ENCODE results near the gene TPK1. TPM values are rescaled to one million over a fixed set of nuclear protein-coding genes. Genes with fewer than 3 reads are reported as not detected.

TPK1 gene
- total and polyA plus RNA-seq, 2 of the 4 experiments (the other 2 are of a cell fraction): 0.38 to 1.8 TPM

DNA sequence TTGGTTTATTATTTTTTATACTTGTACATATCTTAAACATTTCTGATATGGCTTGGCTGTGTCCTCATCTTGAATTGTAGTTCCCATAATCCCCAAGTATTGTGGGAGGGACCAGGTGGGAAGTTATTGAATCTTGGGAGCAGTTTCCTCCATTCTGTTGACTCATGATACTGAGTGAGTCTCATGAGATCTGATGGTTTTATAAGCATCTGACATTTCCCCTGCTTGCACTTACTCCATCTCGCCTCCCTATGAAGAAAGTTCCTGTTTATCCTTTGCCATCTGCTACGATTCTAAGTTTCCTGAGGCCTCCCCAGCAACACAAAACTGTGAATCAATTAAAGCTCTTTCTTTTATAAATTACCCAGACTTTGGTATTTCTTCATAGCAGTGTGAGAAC lies 207.7 kb downstream of the TPK1 start:
- Histone ChIP-seq H2AK5ac (ENCODE audit: low read depth, low read length) (no peak overlapping the region), H3K9ac (ENCODE audit: low read depth, low read length) (no peak overlapping the region), H2AFZ (replicated peaks; ENCODE audit: low read length, poor library complexity) (no peak overlapping the region), H2AK9ac (replicated peaks; ENCODE audit: low read depth, low read length, poor library complexity) (no peak overlapping the region), H3K4me3 (ENCODE audit: insufficient read depth, low read depth, low read length) (no peak overlapping the region), H3K4me2 (ENCODE audit: low read depth, low read length) (no peak overlapping the region), H2BK15ac (ENCODE audit: low read depth, low read length) (no peak overlapping the region), H3K18ac (ENCODE audit: low read depth, low read length) (no peak overlapping the region), H2BK120ac (ENCODE audit: low read depth, low read length) (no peak overlapping the region), H3K14ac (replicated peaks; ENCODE audit: low read depth, low read length) (no peak overlapping the region), H3K79me1 (ENCODE audit: low read depth in 1 of 2, low read length in 2 of 2) (no peaks in the 10 kb centered on the region), H3K9me1 (ENCODE audit: insufficient read depth, low read length) (no peaks in the 10 kb centered on the region), H3K23ac (ENCODE audit: low read depth, low read length) (no peak overlapping the region), H3K56ac (ENCODE audit: extremely low read depth, insufficient read depth, low read length) (no peak overlapping the region), H3K27me3 (ENCODE audit: control insufficient read depth, insufficient read depth, low read length) (no peaks in the 10 kb centered on the region), H3K4me1 (ENCODE audit: control insufficient read depth, insufficient read depth, low read length) (no peaks in the 10 kb centered on the region), H2BK20ac (ENCODE audit: low read depth, low read length) (no peak overlapping the region), H3K4ac (ENCODE audit: low read depth, low read length) (no peak overlapping the region), H2BK5ac (ENCODE audit: low read depth, low read length, poor library complexity, severe bottlenecking) (no peak overlapping the region), H4K91ac (ENCODE audit: insufficient read depth, low read depth, low read length) (no peak overlapping the region), H4K5ac (ENCODE audit: low read depth, low read length) (no peak overlapping the region), H4K8ac (ENCODE audit: low read depth in 2 of 2, low read length in 2 of 2) (no peak overlapping the region), H3K27ac (ENCODE audit: insufficient read depth, low read length) (no peak overlapping the region), H3K36me3 (ENCODE audit: control insufficient read depth, insufficient read depth, low read length) (no peaks in the 10 kb centered on the region), H4K20me1 (ENCODE audit: insufficient read depth, low read length) (no peaks in the 10 kb centered on the region), H3K9me3 (ENCODE audit: control insufficient read depth, insufficient read depth, low read length) (peaks cover 5% of the 10 kb centered on the region)
- no CpG with 5 or more reads among the region's 2 CpGs for WGBS, 2 experiments (ENCODE audit: extremely low coverage in 2 of 2, insufficient read length in 1 of 2)
- DNase-seq (no peak), ATAC-seq (ENCODE audit: low read depth) (no peak)
- intact Hi-C loops (cut with micrococcal nuclease) (no loop called here), dilution Hi-C loops (cut with HindIII; ENCODE audit: low sequenced_read_pairs, unreplicated experiment) (no loop called here), in situ Hi-C loops (cut with MboI; ENCODE audit: low sequenced_read_pairs) (no loop called here)
- TF ChIP-seq SMC3 (IDR thresholded peaks at IDR 0.05; ENCODE audit: low read depth, low read length) (no peak), MAFK (IDR thresholded peaks at IDR 0.05; ENCODE audit: low read depth, low read length) (no peak), NFE2L2 (IDR thresholded peaks at IDR 0.05; ENCODE audit: low read depth, low read length) (no peak)
- BruUV-seq (replicated peaks): no TSS peak
- ChIA-PET POLR2A (ENCODE audit: unreplicated experiment) (no interaction called here), CTCF (no interaction called here)
